Measurements from ENCODE around the gene SFXN1.
"Not testable (repeated sequence)": the region's sequence is repeated elsewhere in the genome, so short reads cannot be mapped to it uniquely, and the experiment has no call there.

Gene SFXN1

DNA sequence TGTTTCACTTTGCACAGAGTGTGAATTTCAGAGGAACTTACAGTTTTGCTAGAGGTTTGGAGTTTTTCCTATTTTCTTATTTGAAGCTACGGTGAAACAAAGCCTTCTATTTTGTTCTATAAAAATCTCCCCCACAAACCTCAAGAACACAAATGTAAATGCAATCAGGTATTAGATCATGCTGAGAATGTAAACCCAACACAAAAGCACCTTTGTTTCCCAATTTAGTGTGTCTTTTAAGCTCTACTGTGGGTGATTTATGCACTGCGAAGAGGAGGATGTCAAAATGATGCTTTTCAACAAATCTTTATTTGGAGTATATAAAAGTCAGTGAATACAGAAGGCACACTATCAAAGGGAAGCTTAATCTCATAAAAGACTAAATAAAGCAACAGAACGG, 30.1 kb upstream of the SFXN1 start:
- Histone ChIP-seq H3K4me3 (ENCODE audit: extremely low read depth, insufficient read depth, low read length, poor library complexity, severe bottlenecking) (no peak overlapping the region), H3K4me1 (ENCODE audit: control insufficient read depth, insufficient read depth, low read length, poor library complexity, severe bottlenecking) (peaks cover 2% of the 10 kb centered on the region), H3K27ac (ENCODE audit: low read depth, low read length, severe bottlenecking) (no peak overlapping the region), H3K36me3 (ENCODE audit: control insufficient read depth, insufficient read depth, low read length) (no peaks in the 10 kb centered on the region), H3K9me3 (ENCODE audit: control insufficient read depth, low read length) (no peaks in the 10 kb centered on the region)
- WGBS, 2 experiments (ENCODE audit: insufficient coverage in 2 of 2), result 100% methylated on average over 1 of the region's 3 CpGs; no CpG with 5 or more reads in 1 of the 2 experiments

DNA sequence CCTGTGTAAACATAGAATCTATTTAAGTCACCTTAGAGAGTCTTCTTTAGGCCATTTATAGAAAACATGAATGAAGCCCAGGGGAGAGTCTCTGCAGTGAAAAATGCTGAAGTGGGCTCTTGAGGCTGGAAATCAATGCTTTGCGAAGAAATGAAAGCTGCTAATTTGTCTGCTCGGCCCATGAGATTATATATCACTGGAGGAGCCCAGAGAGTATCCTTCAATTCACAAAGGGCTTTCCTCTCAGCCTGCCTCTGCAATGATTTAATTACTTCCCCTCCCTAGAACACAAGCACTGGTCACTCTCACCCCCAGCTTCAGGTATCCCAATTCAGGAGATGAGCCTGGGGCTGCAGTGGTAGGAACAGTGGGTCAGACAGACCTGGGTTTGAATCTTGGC, 26.2 kb upstream of the SFXN1 start:
- H3K4me3 ChIP-seq (ENCODE audit: extremely low read depth, insufficient read depth, low read length, poor library complexity, severe bottlenecking), result no peak overlapping the region
- H3K9me3 ChIP-seq (ENCODE audit: control insufficient read depth, low read length), result no peaks in the 10 kb centered on the region
- WGBS, 2 experiments (ENCODE audit: insufficient coverage in 2 of 2), result 80 to 83% methylated on average over 1 to 2 of the region's 2 CpGs
- no peak overlapping the region for H3K27ac ChIP-seq (ENCODE audit: low read depth, low read length, severe bottlenecking)
- peaks cover 2% of the 10 kb centered on the region for H3K4me1 ChIP-seq (ENCODE audit: control insufficient read depth, insufficient read depth, low read length, poor library complexity, severe bottlenecking)
- H3K36me3 ChIP-seq (ENCODE audit: control insufficient read depth, insufficient read depth, low read length), result no peaks in the 10 kb centered on the region

DNA sequence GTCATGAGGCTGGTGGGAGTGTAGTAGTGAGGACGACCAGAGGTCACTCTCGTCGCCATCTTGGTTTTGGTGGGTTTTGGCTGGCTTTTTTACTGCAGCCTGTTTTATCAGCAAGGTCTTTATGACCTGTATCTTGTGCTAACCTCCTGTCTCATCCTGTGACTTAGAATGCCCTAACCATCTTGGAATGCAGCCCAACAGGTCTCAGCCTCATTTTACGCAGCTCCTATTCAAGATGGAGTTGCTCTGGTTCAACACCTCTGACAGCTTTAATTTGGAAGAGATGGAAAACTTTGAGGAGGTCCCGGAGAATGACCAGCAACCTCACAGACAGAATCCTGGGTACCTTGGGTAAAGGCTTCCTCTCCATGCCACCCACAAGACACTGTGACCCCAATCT, 24.0 kb upstream of the SFXN1 start:
- WGBS, 2 experiments (ENCODE audit: insufficient coverage in 2 of 2), result 100% methylated on average over 2 to 4 of the region's 5 CpGs
- H3K36me3 ChIP-seq (ENCODE audit: control insufficient read depth, insufficient read depth, low read length); H3K4me1 ChIP-seq (ENCODE audit: control insufficient read depth, insufficient read depth, low read length, poor library complexity, severe bottlenecking); H3K4me3 ChIP-seq (ENCODE audit: extremely low read depth, insufficient read depth, low read length, poor library complexity, severe bottlenecking); H3K9me3 ChIP-seq (ENCODE audit: control insufficient read depth, low read length); H3K27ac ChIP-seq (ENCODE audit: low read depth, low read length, severe bottlenecking): not testable (repeated sequence)

DNA sequence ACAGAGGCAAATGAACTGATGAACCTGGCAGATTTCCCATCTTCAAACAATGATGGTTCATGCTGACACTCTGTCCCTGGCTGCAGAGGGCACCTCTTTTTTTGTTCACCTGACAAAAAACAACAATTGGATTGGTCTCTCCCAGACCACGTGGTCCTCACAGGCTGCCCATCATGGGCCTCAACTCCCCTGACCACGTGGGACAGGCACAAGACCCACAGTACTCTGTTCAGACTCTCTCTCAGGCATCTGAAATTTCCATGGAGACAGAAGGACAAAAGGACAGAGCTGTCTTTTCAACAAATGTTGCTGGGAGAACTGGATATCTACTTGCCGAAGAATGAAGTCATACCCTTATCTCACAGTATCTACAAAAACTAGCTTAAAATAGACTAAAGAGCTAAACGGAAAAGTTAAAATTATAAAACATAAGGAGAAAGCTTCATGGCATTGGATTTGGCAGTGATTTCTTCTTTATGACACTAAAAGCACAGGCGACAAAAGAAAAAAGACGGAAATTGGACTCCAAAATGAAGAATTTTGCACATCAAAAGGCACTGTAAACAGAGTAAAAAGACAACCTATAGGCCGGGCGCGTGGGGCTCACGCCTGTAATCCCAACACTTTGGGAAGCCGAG, 22.1 kb upstream of the SFXN1 start:
- WGBS, 2 experiments (ENCODE audit: insufficient coverage in 2 of 2), result 82 to 84% methylated on average over 9 to 10 of the region's 11 CpGs
- H3K4me1 ChIP-seq (ENCODE audit: control insufficient read depth, insufficient read depth, low read length, poor library complexity, severe bottlenecking), result no peaks in the 10 kb centered on the region

DNA sequence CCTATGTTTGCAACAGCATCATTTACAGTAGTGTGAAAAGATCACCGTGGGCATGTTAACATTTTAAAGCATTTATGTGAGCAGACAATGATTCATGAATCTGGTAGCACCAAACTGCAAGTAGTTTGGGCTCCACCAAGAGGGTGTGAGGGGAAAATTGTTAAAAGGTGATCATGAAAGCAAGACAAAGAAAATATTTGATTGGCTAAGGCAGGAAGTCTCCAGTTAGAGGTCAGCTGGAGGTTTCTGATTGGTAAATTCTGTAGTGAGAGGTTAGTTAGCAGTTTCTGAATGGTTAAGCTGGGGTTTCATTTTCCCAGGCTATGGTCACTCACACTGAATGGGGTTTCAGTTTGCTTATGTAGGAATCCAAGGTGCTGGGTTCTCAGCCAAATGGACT, 20.9 kb upstream of the SFXN1 start:
- Histone ChIP-seq H3K27ac (ENCODE audit: low read depth, low read length, severe bottlenecking) (no peak overlapping the region), H3K9me3 (ENCODE audit: control insufficient read depth, low read length) (no peaks in the 10 kb centered on the region), H3K4me3 (ENCODE audit: extremely low read depth, insufficient read depth, low read length, poor library complexity, severe bottlenecking) (no peak overlapping the region), H3K4me1 (ENCODE audit: control insufficient read depth, insufficient read depth, low read length, poor library complexity, severe bottlenecking) (no peaks in the 10 kb centered on the region), H3K36me3 (ENCODE audit: control insufficient read depth, insufficient read depth, low read length) (no peaks in the 10 kb centered on the region)
- WGBS, 2 experiments (ENCODE audit: insufficient coverage in 2 of 2), result 70 to 83% methylated on average over 1 of the region's 1 CpG

More for the DNA sequence above, 22.1 kb upstream of the SFXN1 start:
- no peak overlapping the region for H3K4me3 ChIP-seq (ENCODE audit: extremely low read depth, insufficient read depth, low read length, poor library complexity, severe bottlenecking)
- H3K9me3 ChIP-seq (ENCODE audit: control insufficient read depth, low read length), result no peaks in the 10 kb centered on the region
- H3K27ac ChIP-seq (ENCODE audit: low read depth, low read length, severe bottlenecking), result no peak overlapping the region
- no peaks in the 10 kb centered on the region for H3K36me3 ChIP-seq (ENCODE audit: control insufficient read depth, insufficient read depth, low read length)

DNA sequence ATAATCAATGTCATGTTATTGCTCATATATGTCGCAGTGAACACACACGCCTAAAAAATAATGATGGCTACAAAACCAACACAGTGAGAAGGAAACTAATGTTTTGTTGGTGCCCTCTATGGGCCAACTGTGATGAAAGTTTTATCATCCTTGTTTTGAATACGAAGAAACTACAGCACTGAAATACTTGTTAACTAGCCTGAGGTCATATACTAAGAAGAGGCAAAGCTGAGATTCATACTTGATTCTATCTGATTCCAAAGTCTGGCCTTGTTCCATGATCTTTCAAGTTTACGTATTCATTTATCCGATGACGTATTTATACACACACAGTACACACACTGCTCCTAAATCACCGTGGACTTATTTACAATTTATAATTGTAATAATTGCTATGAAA, 18.2 kb upstream of the SFXN1 start:
- H3K9me3 ChIP-seq (ENCODE audit: control insufficient read depth, low read length), result no peaks in the 10 kb centered on the region
- no peak overlapping the region for H3K27ac ChIP-seq (ENCODE audit: low read depth, low read length, severe bottlenecking)
- WGBS, 2 experiments (ENCODE audit: insufficient coverage in 2 of 2), result 40 to 93% methylated on average over 1 to 3 of the region's 7 CpGs
- H3K4me3 ChIP-seq (ENCODE audit: extremely low read depth, insufficient read depth, low read length, poor library complexity, severe bottlenecking), result no peak overlapping the region
- no peaks in the 10 kb centered on the region for H3K36me3 ChIP-seq (ENCODE audit: control insufficient read depth, insufficient read depth, low read length)
- no peaks in the 10 kb centered on the region for H3K4me1 ChIP-seq (ENCODE audit: control insufficient read depth, insufficient read depth, low read length, poor library complexity, severe bottlenecking)

DNA sequence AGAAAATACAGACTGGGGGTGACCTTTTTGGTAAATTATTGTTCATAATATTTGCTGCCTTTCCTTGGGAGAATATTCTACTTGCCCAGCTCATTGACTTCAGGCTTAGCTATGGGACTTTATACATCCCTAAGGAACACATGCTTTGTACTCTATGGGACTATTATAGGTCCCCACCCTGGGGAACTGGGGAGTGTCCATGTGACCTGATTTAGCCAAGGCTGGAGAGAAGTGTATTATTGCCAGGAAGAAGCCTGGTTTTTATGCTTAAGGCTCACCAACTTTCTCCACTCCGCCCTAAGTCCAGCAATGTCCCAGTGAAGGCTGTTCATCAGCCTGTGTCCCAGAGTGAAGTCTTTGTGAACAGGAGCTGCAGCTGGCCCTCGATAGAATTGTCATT, 17.8 kb upstream of the SFXN1 start:
- WGBS, 2 experiments (ENCODE audit: insufficient coverage in 2 of 2), result 88 to 90% methylated on average over 2 of the region's 2 CpGs
- Histone ChIP-seq H3K4me3 (ENCODE audit: extremely low read depth, insufficient read depth, low read length, poor library complexity, severe bottlenecking) (no peak overlapping the region), H3K36me3 (ENCODE audit: control insufficient read depth, insufficient read depth, low read length) (no peaks in the 10 kb centered on the region), H3K4me1 (ENCODE audit: control insufficient read depth, insufficient read depth, low read length, poor library complexity, severe bottlenecking) (no peaks in the 10 kb centered on the region), H3K9me3 (ENCODE audit: control insufficient read depth, low read length) (no peaks in the 10 kb centered on the region), H3K27ac (ENCODE audit: low read depth, low read length, severe bottlenecking) (no peak overlapping the region)

DNA sequence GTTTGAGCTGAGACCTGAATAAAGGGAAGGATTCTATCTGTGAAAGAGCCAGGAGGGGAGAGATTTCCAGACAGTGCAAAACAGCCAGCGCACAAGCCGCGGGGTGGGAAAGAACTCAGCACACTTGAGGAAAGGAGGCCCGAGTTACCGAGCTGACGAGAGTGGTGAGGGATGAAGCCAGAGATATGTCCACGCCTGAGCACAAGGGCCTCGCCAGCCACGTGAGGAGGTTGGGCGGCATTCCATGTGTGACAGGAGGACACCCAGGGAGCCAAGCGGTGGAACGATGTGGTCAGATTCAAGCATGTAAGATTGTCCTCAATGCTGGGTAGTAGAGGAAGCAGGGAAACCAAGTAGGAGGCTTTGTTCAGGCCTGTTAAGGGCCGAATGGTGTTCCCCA, 17.0 kb upstream of the SFXN1 start:
- Histone ChIP-seq H3K27ac (ENCODE audit: low read depth, low read length, severe bottlenecking) (no peak overlapping the region), H3K4me3 (ENCODE audit: extremely low read depth, insufficient read depth, low read length, poor library complexity, severe bottlenecking) (no peak overlapping the region), H3K36me3 (ENCODE audit: control insufficient read depth, insufficient read depth, low read length) (no peaks in the 10 kb centered on the region), H3K4me1 (ENCODE audit: control insufficient read depth, insufficient read depth, low read length, poor library complexity, severe bottlenecking) (no peaks in the 10 kb centered on the region), H3K9me3 (ENCODE audit: control insufficient read depth, low read length) (no peaks in the 10 kb centered on the region)
- WGBS, 2 experiments (ENCODE audit: insufficient coverage in 2 of 2), result 91 to 93% methylated on average over 12 of the region's 13 CpGs

DNA sequence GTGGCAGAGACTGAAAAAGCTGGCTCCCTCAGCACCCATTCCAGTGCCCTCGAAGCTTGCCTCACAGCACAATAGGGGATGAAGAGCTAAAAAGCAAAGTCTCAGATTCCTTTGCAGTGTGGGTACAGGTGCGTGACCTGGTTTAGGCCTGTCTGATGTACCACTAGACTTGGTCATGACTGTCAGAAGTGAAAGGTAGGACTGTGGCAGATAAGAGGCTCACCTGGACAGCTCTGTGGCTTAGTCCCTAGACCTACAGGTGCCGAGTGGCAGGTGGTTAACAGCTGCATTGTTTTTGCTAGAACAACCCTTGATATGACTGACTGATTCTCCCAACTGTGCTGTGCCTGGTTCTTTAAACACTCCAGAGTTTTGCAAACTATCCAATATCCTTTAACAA, 14.7 kb upstream of the SFXN1 start:
- Histone ChIP-seq H3K4me3 (ENCODE audit: extremely low read depth, insufficient read depth, low read length, poor library complexity, severe bottlenecking) (no peak overlapping the region), H3K27ac (ENCODE audit: low read depth, low read length, severe bottlenecking) (no peak overlapping the region), H3K9me3 (ENCODE audit: control insufficient read depth, low read length) (no peaks in the 10 kb centered on the region), H3K36me3 (ENCODE audit: control insufficient read depth, insufficient read depth, low read length) (no peaks in the 10 kb centered on the region), H3K4me1 (ENCODE audit: control insufficient read depth, insufficient read depth, low read length, poor library complexity, severe bottlenecking) (no peaks in the 10 kb centered on the region)
- WGBS, 2 experiments (ENCODE audit: insufficient coverage in 2 of 2), result 79 to 100% methylated on average over 2 to 3 of the region's 3 CpGs

DNA sequence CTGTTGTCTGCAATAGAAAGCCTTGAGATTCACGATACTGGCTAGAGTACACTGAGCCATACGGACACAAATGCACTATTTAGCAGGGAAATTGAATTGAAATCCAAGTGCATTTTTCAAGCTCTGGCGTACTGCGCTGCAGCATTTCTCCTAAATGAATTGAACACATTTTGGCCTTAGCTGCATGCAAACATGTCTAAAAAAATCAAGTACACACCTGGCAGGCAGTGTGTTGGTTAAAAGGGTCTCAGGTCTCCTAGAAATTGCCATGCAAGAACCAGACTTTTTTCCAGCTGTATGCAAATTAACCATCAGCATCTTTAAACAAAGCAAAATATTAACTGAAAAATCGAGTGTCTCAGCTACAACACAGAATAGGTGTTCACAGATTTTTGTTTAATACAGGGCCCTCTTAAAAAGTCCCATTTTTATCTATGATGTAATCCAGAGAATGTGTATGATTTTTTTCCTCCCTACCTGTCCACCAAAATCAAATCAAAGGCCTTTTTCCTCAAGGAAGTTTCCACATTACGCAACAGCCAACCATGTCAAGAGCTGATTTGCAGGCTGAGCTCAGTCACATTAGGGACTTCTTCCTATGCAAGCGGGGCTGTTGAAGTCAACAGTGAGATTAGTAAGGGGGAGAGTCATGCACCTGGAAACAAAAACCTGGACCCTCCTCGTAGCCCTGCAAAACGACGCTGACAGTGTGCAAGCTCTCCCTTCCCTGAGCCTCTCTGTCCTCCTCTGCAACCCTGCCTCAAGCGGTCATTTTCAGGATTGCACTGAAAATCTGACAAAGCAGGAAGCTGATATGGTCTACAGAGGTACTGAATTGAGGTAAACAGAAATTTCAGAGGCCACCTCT, 14.1 kb upstream of the SFXN1 start:
- Histone ChIP-seq H3K4me1 (ENCODE audit: control insufficient read depth, insufficient read depth, low read length, poor library complexity, severe bottlenecking) (no peaks in the 10 kb centered on the region), H3K36me3 (ENCODE audit: control insufficient read depth, insufficient read depth, low read length) (no peaks in the 10 kb centered on the region), H3K4me3 (ENCODE audit: extremely low read depth, insufficient read depth, low read length, poor library complexity, severe bottlenecking) (no peak overlapping the region), H3K27ac (ENCODE audit: low read depth, low read length, severe bottlenecking) (no peak overlapping the region), H3K9me3 (ENCODE audit: control insufficient read depth, low read length) (no peaks in the 10 kb centered on the region)
- WGBS, 2 experiments (ENCODE audit: insufficient coverage in 2 of 2), result 36 to 57% methylated on average over 7 to 8 of the region's 11 CpGs

DNA sequence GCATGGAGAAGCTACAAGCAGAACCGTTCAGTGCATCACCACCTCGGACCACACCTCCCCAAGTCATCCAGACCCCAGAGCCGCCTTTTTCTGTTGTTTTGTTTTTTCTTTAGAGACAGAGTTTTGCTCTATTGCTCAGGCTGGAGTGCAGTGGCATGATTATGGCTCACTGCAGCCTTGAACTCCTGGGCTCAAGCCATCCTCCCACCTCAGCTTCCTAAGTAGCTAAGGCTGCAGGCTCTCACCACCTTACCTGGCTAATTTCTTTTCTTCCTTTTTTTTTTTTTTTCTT, 13.5 kb upstream of the SFXN1 start:
- Histone ChIP-seq H3K4me3 (ENCODE audit: extremely low read depth, insufficient read depth, low read length, poor library complexity, severe bottlenecking) (no peak overlapping the region), H3K4me1 (ENCODE audit: control insufficient read depth, insufficient read depth, low read length, poor library complexity, severe bottlenecking) (no peaks in the 10 kb centered on the region), H3K27ac (ENCODE audit: low read depth, low read length, severe bottlenecking) (no peak overlapping the region), H3K9me3 (ENCODE audit: control insufficient read depth, low read length) (no peaks in the 10 kb centered on the region), H3K36me3 (ENCODE audit: control insufficient read depth, insufficient read depth, low read length) (no peaks in the 10 kb centered on the region)
- 8 to 20% methylated on average over 1 to 2 of the region's 3 CpGs for WGBS, 2 experiments (ENCODE audit: insufficient coverage in 2 of 2)
